Measurements from ENCODE around the gene TMPRSS4.

TMPRSS4 gene, protein sequence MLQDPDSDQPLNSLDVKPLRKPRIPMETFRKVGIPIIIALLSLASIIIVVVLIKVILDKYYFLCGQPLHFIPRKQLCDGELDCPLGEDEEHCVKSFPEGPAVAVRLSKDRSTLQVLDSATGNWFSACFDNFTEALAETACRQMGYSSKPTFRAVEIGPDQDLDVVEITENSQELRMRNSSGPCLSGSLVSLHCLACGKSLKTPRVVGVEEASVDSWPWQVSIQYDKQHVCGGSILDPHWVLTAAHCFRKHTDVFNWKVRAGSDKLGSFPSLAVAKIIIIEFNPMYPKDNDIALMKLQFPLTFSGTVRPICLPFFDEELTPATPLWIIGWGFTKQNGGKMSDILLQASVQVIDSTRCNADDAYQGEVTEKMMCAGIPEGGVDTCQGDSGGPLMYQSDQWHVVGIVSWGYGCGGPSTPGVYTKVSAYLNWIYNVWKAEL

DNA sequence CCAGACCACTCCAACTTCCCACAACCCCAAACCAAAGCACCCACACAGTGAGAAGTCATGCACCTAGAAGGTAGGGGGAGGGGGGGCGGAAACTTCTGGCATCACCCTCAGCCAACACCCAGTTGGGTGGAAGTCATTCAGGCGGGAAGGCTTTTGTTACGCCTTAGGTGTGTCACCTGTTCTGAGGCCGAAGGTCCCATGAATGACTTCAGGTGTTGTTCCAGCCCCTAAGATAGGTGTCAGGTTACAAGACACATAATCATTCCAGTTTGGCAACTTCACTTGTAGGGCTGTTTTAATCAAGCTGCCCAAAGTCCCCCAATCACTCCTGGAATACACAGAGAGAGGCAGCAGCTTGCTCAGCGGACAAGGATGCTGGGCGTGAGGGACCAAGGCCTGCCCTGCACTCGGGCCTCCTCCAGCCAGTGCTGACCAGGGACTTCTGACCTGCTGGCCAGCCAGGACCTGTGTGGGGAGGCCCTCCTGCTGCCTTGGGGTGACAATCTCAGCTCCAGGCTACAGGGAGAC, at the start of gene TMPRSS4:
Gene TMPRSS4 (plus strand): TSS at position 325 of the 528 bp plus-strand sequence. CDS start 225 bp downstream, outside the sequence.
- no peak for DNase-seq (ENCODE audit: low spot score)

DNA sequence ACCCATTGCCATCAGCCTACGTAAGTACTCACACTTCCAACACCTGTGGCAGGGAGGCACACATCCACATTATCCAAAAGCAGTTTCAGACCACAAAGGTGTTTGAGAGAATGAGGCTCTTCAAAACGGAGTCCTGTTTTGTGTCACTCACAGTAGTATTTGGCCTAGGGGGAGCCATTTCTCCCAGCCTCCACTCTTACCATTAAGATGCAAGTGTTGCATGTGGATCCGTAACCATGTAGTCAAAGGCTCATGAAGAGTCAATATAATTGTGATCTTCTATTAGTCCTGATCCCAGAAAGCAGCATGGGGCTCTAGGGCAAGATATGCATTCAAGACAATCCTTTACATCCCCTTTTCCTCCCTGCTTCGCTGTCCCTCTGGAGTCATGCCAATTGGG, 49.2 kb upstream of the TMPRSS4 start:
- DNase-seq (ENCODE audit: low spot score) = no peak

DNA sequence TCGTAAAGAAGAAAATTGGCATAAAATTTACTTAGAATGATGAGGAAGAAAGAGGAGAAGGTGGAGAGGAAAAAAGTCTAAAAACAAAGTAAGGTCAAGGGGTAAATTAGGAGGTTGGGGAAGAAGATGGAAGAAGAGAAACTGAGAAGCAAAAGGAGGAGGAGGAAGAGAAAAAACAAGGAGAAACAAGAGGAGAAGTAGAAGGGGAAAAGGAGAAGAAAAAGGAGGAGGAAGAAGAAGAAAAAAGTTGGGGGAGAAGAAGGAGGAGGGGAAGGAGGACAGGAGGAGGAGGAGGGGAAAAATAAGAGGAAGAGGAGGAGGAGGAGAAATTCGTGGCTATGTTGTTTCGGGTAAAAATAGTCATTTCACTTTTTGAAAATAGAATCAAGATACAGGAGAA, 48.3 kb upstream of the TMPRSS4 start:
- no peak for DNase-seq (ENCODE audit: low spot score)

DNA sequence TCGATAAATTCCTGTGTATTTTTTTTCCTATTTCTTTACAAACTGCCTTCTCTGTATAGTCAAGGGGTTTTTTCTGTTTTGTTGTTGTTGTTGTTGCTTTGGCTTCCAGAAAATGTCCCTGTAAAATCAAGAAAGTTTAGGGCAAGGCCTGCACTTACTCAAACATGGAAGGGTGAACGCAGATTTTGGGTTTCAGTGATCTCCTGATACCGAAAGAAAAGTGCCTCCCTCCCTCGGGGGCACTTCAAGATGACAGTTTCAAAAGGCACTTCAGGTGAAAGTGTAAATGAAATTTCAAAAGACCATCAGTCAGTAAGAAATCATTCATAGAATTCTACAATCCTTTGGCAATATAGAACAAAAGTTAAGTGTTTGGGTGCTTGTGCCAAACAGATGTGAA, 43.4 kb upstream of the TMPRSS4 start:
- DNase-seq (ENCODE audit: low spot score) = no peak

DNA sequence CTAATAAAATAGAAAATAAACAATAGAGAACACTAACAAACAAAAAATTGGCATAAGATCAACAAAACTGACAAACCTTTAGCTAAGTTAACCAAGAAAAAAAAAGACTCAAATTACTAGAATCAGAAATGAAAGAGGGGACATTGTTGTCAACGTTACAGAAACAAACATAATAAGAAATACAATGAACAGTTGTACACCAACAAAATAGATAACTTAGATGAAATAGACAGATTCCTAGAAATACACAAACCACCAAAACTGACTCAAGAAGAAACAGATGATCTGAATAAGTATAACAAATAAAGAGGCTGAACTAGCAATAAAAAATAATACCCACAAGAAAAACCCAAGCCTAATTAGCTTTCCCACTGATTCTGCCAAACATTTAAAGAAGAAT, 34.7 kb upstream of the TMPRSS4 start:
- no peak for DNase-seq (ENCODE audit: low spot score)

DNA sequence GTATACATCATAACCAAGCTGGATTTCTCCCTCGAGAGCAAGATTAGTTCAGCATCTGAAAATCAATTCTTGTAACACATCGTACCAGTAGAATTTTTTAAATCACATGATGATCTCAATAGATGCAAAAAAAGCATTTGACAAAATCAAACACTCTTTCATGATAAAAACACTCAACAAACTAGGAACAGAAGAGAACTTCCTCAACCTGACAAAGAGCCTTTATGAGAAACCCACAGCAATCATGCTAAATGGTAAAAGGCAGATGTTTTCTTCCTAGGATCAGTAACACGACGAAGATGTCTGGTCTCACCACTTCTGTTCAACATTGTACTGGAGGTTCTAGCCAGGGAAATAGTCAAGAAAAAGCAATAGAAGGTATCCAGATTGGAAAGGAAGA, 34.1 kb upstream of the TMPRSS4 start:
- no peak for DNase-seq (ENCODE audit: low spot score)

DNA sequence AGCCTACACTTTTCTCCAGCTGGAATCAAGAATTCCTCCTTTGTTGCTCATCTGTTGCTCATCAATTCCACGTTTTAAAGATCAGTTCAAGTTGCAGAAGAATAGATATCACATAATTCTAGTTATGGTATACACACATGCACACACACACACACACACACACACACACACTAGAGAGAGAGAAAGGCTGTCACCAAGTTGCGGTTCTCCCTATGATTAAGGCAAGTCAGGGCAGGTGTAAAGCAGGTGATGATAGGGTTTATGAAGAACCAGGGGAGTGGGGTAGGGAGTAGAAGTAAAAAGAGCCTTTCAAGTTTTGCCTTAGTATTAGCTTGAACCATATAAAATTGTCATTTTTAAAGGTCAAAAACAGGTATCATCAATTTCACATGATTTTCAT, 31.7 kb upstream of the TMPRSS4 start:
- no peak for DNase-seq (ENCODE audit: low spot score)

DNA sequence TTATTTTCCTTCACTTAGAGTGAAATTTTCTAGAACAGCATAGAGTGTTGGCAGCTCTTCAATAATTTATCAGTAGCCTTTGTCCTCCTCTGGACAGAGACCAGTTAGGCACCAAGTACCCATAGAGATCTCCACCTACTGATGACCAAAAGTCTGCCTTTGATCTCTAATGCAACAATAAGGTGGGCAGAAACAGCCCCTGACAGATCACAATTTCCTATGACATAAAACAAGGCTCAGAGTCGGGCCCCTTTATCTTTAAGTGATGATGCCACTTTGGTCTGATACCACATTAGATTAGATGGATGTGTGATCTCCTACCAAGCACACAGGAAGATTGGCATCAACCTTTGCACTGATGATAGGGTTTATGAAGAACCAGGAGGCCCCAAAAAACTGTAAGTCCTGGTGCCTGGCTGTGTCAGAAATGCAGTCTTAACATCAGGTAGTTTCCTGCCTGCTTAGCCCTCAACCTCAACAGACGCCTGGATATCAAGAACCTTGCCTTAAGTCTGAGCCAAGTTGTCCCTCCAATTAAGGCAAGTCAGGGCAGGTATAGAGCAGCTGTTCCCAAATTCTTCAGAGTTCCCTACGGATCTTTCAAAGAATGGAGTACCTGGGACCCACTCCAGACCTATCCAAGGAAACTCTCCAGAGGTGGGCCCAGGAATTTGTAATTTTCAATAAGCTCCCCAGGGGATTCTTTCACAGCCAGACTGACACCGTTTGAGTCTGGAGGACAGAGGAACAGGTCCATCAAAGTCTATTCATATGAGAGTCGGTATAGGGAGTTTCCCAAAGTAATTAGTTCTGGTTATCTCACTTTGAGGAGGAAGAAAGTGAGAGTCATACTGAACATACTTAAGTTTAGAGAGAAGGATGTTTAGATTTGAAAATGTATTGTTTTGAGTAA, 30.6 kb upstream of the TMPRSS4 start:
- no peak for DNase-seq (ENCODE audit: low spot score)

DNA sequence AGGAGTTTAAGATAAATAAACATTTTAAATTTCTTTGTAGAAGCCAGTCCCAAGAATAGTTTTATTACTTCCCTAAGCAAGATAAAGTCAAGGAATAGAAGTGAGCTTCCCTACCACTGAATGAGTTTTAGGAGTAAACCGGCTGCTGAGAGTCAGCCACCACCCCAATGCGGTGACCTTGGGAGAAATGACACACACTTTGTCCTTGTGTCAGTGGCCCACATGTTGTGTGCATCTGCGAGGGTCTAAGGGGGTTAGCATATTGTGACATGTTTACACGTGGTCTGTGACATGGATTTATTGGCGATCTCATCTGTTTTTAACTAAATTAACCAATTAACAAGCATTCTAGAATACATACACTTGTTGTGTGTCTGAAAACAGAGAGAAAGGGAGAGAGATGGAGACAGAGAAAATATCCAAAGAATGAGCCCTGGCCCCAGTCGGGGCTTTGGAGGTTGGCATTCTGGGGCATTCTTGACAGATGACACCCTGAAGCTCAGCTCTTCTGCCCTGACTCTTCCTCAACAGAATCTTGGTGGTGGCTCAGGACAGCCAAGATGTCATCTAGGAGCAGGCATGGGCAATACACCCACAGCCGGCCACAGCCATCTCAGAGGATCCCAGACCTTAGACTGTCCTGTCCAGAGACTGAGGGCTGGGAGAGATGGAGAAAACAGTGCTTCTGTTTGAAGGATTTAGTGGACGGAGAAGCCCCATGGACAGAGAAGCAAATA, 29.7 kb upstream of the TMPRSS4 start:
- DNase-seq (ENCODE audit: low spot score) = no peak

DNA sequence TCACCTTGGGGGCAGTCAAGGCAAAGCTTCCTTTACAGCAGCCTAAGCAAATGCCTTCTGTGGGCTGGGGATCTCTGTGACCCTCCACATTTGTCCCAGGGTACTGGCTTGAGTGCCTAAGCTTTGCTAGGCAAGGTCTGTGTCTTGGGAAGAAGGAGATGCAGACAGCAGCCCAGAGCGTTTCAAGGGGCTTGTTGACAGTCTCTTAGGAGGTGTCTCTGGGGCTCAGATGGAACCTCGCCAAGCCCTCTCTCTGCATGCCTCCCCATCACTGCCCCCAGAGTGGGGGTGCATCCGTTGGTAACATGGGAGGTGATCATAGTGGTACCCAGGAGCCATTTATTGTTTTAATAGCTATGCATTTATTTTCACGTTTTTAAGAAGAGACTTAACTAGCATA, 29.1 kb upstream of the TMPRSS4 start:
- DNase-seq (ENCODE audit: low spot score) = no peak

DNA sequence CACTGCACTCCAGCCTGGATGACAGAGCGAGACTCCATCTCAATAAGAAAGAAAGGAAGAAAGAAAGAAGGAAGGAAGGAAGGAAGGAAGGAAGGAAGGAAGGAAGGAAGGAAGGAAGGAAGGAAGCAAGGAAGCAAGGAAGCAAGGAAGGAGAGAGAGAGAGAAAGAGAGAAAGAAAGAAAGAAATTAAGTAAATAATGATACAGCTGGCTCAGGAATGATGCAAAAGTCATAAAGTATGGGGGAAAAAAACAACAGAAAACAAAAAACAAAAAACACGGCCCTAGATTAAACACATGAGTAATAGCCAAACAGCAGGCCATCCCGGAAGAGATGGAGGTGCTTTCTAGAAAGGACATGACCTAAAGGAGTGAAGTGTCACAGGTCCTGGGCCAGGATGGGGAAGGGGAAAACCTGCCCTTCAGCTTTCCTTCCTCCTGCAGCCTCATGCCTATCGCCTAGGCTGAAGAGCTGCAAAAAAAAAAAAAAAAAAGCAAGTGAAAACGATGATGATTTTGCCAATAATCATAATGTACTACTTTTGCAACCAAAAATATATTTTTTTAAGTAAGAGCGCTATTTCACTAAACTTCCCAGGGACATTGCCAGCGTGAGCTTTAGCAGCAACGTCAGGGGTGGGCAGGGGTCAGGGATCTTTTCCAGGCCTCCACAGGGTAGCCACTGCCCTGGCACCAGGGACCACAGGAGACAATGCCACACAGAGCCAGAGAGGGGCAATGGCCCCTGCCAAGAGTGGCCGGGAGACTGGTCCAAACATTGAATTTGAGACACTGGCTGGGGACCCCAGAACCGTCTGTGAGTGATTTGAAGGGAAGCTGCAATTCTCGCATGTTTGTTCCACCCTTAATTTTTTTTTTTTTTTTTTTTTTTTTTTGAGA, 28.2 kb upstream of the TMPRSS4 start:
- DNase-seq (ENCODE audit: low spot score) = no peak

DNA sequence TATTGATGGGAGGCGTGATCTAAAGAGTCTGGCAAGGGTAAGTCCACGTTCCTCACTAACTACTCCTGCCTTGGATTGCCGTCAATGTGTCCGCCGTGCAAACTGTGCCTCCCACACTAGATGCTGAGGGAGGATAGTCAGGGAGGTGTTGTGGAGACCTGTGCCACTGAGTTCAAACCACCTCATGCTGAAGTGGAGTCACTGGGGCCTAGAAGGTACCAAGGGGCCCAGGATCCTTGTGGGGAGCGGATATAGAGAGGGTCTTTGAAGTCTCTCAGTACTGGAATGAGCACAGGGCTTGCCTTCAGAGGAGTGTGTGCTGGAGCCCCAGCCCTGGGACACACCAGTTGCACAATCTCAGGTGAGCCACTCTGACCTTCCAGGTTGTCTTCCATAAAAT, 27.1 kb upstream of the TMPRSS4 start:
- no peak for DNase-seq (ENCODE audit: low spot score)

DNA sequence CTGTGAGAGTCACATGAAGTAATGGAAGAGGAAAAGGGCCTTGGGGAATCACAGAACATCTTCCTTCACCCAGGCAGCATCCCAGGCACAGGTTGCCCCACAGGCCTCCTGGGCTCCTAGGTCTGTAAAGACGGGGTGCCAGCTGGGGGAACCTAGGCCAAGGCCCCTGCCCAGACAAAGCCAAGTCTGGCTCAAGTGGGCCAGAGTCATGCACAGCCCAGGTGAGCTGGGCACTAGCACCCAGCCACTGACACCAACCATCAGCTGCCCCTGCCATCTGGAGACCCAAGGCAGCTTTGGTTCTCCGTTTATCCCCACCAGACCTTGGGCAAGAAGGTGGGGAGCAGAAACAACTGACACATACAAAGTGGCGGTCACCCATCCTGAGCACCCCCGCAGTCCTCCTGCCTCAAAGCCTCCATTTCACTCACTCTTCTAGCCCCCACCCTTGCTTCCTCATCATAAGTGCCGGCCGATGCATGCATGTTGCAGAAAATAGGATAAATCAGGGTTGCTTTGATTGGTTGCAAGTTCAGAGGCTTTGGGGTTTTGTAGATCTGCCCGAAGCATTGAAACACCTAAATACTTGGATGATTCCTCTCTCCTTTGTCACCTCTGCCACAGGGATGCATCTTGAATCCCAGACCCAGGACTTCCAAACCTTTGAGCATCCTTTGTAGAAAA, 26.5 kb upstream of the TMPRSS4 start:
- DNase-seq (ENCODE audit: low spot score) = no peak

DNA sequence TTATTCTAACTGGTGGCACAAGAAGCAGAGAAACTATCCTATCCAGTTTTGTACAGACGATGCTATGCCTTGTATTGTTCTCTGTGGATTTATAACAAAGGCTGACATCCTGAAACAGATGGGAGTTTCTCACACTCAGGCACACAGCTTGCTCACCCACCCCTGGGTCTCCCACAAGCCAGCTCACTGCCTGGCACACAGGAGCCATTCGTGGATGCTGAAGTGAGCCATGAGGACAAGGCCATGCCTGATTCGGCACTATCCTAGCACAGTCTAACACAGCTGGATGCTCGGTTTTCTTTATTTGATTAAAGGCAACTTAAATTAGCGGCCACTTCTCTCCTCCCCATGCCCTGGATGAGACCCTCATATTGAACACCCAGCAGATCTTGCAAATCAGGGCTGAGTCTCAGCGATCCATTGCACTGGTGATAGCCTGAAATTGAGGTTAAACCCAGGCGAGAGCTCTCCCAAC, 25.7 kb upstream of the TMPRSS4 start:
- no peak for DNase-seq (ENCODE audit: low spot score)

DNA sequence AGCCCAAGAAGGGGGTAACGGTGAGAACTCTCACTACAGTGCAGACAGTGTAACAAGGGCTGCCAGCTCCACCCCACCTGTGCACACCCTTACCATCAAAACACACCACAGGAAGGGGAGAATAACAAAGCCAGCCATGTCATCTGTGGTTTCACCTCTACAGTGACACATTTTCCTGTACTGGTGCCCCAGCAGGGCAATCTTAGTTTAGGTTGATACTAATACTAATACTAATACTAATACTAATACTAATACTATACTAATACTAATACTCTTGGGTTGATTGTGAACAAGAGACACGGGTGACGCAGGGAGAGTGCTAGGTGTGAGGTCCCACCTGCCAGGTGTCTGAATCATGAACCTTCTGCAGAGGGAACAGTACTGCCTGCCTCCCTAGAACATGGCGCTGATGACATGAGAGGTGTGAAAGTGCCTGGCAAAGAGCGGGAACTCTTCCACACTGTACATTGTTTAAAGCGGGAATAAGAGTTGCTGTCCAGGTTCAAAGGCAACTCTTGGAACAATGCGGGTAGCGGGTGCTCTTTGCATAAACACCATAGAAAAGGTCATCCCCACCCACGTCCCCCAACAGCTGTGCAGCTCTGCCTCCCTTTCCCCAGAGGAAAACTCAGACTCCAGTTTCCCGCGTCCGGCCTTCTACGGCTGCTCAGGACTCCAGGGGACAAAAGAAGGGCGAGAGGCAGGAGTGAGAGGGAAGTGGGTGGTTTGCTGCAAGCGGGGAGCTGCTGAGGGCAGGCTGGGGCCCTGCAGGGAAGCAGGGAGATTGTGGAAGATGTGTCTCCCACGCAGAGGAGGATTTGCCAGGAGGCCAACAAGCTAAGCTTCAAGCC, 25.0 kb upstream of the TMPRSS4 start:
- DNase-seq (ENCODE audit: low spot score) = no peak

DNA sequence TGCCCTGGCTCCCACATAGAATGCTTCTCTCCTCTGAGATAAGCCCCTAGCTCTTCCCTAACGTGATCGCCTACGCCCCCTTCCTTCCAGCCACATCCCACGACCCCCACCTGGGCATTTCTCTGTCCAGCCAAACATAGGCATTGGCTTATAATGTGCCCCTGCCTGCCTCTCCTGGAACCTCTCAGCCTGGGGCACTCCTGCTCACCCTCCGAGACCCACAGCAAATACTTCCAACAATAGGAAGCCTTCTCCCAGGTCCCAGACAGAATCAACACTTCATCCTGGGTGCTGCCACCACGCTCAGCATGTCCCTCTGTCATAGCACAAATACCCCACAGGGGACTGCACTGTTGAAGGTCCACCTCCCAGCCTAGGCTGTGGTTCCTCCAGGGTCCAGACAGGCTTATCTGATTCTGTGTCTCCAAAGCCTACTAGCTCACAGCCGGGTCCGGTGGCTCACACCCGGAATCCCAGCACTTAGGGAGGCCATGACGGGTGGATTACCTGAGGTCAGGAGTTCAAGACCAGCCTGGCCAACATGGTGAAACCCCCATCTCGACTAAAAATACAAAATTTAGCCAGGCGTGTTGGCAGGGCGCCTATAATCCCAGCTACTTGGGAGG, 24.2 kb upstream of the TMPRSS4 start:
- DNase-seq (ENCODE audit: low spot score) = no peak

DNA sequence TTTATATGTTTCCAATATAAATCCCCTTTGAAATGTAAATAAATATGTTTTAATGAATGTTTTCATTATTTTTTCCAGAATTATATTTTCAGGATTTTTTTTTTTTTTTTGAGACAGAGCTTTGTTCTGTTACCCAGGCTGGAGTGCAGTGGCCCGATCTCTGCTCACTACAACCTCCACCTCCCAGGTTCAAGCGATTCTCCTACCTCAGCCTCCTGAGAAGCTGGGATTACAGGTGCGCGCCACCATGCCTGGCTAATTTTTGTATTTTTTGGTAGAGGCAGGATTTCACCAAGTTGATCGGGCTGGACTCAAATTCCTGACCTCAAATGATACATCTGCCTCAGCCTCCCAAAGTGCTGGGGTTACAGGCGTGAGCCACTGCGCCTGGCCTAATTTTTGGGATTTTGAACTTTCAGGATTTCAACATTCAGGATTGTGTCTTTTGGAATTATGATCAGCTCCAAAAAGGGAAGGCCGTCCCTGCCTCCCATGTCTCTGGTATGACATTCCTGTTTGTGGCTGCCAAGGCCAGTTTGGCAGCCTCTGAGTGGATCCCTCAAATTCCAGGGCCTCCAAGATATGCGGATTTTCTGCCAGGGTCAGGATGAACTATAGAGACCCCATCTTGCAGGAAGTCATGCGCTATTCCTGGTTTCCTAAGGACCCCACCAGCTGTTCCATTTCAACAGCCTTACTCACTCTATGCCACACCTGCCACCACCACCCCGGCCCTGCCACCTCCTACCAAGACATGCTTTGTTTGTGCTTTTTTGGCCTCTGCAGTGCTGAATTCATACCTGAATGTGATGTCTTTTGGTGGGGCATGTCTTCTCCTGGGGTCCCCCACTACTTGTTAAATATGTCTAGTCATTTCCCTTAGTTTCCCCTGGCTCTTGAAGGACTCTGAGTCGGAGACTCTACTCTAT, 21.9 kb upstream of the TMPRSS4 start:
- no peak for DNase-seq (ENCODE audit: low spot score)

DNA sequence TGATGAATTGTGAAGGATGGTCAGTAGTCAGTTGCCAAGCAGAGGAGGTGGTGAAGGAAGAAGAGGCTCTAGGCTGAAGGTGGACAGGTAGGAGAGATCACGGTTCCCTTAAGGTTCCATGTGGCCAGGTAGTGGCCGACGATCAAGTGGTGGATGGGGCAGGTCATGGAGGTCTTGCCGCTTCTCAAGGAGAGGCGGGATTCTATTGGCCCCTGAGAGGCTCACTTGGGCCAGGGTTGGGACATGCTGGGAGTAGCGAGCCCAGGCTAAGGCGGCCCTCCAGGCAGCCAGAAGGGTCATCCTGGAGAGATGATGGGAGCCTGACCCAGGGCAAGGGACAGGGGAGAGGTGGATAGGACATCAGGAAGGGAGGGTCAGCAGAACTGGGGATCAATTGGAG, 20.9 kb upstream of the TMPRSS4 start:
- DNase-seq (ENCODE audit: low spot score) = no peak
